NCI-H524 treated with DMSO at 0.1 percent for 48 hours (cell line): ENCODE results near the gene ZCCHC17.
A peak's percentile ranks its signal among the peaks of the same experiment; 100 is the strongest.

Experiments
- DNase-seq: peaks from one replicate; lab custom pipeline; 2025; lab: John Stamatoyannopoulos, UW

Gene ZCCHC17

DNA sequence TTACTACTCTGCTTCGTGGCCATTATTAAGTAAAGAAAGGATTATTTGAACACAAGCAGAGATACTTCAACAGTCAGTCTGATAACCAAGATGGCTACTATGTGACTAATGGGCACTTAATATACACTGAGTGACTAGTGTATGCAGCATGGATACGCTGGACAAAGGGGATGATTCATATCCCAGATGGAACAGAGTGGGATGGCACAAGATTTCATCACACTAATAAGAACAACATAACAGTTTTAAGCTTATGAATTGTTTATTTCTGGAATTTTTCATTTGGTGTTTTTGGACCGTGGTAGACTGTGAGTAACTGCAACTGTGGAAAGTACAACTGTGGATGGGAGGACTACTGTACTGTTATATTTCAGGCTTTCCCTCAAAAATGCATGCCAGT lies 9.4 kb downstream of the ZCCHC17 start:
- no peak for DNase-seq

DNA sequence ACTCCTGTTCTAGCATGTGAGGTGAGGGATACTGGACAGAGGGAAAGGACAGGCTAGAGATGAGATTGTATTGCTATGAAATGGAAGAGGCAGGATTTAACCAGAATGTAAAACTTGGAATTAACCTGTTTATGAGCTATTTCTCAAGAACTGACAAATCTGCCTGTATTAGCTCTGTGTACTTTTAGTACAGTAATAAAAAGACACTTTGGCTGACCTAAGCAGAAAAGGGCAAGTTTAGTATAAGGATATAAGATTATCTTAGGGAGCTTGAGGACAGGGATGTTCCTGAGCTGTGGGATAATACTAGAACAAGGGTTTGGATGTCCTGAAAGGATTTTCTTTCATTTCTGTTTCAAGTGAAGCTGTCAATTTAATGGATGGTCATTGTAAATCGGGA lies 11.2 kb downstream of the ZCCHC17 start:
- DNase-seq, result no peak

DNA sequence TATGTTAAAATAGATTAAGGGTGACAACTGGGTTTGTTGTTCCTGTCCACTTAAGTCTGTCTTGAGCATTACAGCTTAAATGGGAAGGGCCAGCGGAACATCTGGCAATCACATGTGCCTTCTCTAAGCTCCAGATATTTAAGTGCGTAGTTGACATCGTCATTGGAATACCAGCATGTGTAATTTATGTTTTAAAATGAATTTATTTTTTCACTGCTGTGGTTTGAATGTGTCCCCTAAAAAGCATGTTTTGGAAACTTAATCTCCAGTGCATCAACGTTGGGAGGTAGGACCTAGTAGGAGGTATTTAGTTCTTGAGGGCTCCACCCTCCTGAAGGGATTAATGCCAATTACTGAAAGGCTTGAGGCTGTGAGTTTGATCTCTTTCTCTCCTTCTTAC lies 13.4 kb downstream of the ZCCHC17 start:
- peak; percentile 80 for DNase-seq

DNA sequence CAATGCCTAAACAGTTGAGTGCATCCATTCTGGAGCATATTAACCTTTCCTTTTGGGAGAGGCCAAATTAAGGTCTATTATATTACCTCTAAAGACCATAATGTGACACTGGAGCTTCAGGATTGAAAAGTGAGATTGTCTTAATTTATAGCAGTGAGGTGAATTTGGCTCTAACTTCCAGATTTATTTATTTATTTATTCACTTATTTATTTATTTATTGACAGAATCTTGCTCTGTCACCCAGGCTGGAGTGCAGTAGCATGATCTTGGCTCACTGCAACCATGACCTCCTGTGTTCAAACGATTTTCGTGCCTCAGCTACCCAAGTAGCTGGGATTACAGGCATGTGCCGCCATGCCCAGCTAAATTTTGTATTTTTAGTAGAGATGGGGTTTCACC lies 19.1 kb downstream of the ZCCHC17 start:
- DNase-seq, result no peak

DNA sequence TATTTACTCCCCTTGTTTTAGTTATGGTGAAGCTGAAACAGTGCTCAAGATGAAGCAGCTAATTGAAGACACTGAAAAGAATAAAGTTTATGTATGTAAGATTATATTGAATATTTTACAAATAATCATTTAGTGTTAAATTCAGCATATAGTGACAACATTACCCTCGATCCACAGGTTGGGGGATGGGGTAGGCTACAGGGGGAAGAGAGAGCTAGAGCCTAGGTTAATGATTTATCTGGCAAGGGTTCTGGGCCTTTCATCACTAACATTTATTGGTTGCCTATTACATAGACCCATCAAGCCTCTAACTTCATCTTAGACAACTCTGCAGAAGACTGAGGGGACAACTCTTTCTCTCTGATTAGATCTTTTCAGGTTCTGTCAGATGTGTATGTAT lies 21.3 kb downstream of the ZCCHC17 start:
- no peak for DNase-seq

DNA sequence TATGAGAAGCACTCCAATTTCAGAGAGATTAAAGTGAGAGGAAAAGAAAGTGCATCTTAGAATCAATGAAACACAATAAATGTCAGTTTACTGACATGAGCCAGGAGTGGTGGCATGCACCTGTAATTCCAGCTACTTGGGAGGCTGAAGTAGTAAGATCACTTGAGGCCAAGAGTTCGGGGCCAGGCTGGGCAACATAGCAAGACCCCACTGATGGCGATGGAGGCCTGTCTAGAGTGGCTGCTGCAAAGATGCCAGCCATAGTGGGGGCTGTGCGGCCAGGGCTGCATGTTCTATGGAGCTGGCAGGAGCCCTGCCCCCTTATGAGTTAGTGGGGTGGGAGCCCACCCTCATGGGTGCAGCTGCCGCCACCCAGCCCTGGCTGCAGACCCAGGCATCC lies 27.3 kb downstream of the ZCCHC17 start:
- DNase-seq, result no peak

DNA sequence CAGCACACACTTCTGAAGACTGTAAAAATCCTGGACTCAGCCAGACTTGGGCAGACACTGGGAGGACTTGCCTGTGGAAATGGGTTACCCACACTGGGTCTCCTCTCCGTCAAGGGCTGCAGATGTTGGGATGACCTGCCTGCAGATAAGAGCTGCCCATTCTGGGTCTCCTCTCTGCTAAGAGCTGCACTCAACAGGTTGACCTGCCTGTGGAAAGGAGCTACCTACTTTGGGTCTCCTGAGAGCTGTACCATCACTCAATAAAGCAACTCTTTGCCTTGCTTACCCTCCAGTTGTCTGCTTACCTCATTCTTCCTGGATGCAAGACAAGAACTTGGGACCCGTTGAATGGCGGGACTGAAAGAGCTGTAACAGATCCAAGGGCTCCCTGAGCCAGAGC lies 28.2 kb downstream of the ZCCHC17 start:
- DNase-seq, result no peak

- DNase-seq, result no peak
Measured at GRCh38 chr1:31326461-31326860, 29.6 kb downstream of the ZCCHC17 start.

DNA sequence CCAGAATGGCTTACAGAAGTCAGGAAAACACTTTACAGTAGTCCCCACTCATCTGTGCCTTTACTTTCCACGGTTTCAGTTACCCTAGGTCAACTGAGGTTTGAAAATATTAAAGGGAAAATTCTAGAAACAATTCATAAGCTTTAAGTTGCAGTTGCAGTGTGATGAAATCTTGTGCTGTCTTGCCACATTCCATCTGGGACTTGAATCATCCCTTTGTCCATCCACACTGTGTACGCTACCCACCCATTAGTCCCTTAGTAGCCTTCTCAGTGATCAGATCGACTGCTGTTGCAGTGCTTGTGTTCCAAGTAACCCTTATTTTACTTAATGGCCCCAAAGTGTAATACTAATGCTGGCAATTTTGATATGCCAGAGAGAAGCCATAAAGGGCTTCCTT lies 30.5 kb downstream of the ZCCHC17 start:
- no peak for DNase-seq

DNA sequence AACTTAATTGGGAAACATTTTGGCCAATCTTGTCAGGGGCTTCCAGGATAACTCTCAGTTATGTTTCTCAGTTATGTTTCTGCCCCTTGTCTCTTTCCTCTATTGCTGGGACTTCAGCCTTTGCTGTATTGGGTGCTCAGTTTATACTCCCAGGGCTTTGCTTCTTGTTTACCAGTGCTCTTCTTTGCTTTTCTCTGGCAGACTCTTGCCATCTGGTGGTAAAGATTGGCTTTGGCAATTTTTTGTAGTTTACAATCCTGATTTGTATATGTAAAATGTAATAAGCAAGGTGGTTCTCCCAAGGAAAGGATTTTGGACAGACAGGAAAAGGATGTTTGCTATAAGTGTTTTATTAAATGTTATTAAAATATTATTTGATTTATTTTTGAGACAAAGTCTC lies 38.2 kb downstream of the ZCCHC17 start:
- DNase-seq, result peak; percentile 4

DNA sequence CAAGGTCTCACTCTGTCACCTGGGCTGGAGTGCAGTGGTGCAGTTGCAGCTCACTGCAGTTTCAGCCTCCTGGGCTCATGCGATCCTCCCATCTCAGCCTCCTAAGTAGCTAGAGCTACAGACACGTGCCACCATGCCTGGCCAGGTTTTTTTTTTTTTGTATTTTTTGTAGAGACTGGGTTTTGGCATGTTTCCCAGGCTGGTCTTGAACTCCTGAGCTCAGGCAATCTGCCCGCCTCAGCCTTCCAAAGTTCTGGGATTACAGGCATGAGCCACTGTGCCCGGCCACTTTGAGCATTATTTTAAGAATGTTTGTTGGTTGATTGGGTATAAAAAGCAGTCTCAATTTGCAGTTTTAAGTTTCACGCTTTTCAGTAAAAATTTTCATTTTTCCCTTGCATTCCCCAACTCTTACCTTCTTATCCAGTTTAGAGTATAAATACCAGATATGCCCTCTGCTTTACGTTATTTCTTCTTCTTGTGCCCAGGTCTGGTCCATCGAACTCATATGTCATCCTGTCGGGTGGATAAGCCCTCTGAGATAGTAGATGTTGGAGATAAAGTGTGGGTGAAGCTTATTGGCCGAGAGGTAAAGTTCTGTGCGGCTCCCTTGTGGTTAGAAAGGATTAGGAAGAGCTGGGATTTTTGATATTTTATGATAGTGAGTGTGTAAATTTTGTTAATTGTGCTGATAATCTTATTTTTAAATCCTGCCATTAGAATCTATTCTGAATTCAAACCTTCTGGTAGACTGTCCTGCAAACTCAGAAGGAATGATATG lies 40.0 kb downstream of the ZCCHC17 start:
- DNase-seq, result no peak

GRCh38 chr1:31344503-31344902 lies 47.7 kb downstream of the ZCCHC17 start:
- DNase-seq, result no peak

DNA sequence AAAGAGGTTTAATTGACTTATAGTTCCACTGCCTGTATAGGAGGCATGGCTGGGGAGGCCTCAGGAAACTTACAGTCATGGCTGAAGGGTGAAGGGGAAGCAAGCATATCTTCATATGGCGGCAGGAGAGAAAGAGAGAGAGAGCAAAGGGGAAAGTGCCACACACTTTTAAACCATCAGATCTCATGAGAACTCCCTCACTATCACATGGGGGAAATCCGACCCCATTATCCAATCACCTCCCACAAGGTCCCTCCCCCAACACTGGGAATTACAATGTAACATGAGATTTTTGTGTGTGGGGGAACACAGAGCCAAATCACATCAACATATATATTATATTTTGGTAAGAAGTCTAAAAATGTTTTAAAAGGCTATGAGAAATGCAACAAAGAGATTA lies 48.8 kb downstream of the ZCCHC17 start:
- no peak for DNase-seq

- no peak for DNase-seq
Measured at GRCh38 chr1:31346785-31347184, 50.0 kb downstream of the ZCCHC17 start.

- DNase-seq, result no peak
Measured at GRCh38 chr1:31348449-31348848, 51.6 kb downstream of the ZCCHC17 start.

DNA sequence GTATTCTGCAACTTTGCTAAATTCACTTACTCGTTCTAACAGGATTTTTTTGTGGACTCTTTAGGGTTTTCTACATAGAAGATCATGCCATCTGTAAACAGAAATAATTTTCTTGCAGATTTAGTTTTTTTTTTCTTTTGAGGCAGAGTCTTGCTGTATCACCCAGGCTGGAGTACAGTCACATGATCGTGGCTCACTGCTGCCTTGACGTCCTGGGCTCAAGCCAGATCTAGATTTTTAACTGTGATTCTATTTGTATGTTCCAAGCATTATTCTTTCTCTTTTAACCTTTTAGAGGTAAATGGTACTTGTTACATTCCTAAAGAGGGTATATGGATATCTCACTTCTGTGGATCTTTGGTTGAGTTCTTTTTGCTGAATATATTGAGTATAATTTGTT lies 57.5 kb downstream of the ZCCHC17 start:
- DNase-seq, result no peak

DNA sequence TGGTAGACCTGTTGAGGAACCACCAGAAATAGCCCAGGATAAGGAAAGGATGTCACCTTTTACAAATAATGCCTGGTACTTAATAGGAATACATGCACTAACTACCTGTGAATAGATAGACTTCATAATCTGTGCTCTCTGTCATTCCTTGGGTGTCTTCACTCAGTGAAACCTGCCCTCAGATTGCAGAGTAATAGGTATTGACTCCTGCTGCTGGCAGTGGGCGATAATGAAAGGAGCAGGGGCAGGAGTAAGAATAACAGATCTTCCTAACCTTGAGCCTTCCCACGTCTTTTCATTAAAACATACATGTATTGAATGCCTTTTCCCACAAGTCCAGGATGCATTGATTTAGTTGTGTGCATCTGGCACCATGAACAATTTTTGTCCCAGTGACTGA lies 59.6 kb downstream of the ZCCHC17 start:
- DNase-seq, result no peak

DNA sequence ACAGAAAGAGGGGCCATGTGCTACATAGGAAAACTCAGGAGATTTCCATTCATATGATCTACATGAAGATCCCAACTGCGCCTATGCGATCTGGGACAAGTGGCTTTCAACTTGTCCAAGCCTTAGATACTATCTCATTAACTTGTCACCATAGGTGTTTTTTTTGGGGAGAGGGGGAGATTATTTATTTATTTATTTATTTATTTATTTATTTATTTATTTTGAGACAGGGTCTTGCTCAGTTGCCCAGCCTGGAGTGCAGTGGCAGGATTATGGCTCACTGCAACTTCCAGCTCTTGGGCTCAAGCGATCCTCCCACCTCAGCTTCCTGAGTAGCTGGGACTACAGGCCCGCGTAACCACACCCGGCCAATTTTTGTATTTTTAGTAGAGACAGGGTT lies 64.8 kb downstream of the ZCCHC17 start:
- no peak for DNase-seq

GRCh38 chr1:31362032-31362431 lies 65.2 kb downstream of the ZCCHC17 start:
- no peak for DNase-seq

DNA sequence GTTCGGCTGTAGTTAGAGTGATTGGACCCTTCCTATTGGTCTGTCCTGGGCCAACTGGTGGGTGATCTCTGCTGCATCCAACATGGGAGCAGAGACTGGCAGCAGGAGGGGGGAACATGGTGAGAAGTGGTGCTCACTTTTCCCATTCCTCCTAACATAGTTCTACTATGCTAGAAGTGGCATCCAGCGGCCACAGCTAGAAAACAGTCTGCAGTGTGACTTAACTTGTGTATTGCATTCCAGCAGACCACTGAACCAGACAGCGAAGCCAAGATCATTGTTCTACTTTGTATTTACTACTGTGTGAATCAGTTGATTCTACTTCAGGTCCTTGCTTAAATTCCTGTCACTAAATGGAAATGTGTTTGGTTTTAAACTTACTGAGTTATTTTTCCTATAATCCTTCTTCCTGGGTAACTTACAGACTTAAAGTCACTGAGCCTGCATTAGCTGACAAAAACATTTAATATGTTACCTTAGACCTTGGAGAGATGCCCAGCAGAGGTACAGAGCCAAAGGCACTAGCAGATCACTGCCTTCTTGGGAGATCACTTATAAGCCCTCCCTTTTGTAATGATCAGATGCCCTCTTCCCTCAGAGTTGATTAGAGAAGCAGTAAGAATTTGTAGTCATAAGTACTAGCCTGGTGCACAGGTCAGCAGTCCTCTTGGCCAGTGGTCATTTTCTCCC lies 67.9 kb downstream of the ZCCHC17 start:
- DNase-seq, result no peak

GRCh38 chr1:31366796-31367195 lies 70.0 kb downstream of the ZCCHC17 start:
- no peak for DNase-seq

- DNase-seq, result no peak
Measured at GRCh38 chr1:31368611-31369107, 71.8 kb downstream of the ZCCHC17 start.

DNA sequence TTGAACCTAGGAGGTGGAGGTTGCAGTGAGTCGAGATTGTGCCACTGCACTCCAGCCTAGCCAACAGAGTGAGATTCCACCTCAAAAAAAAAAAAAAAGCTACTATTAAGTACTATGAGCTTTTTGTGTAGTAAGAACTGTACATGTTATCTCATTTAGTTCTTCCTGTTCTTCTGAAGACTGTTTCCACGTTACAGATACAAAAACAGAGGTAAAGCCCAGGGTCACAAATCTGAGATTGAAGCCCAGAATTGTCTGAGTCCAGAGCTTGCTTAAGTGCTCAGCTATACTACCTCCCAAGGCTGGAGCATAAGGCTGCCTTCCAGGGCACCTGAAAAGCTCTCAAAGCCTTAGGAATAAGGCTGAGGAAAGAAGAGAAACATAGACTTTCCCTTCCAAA lies 73.2 kb downstream of the ZCCHC17 start:
- no peak for DNase-seq

GRCh38 chr1:31370565-31370964 lies 73.7 kb downstream of the ZCCHC17 start:
- no peak for DNase-seq
